ENCODE data around the gene STUB1.
"Not testable (repeated sequence)": the region's sequence is repeated elsewhere in the genome, so short reads cannot be mapped to it uniquely, and the experiment has no call there.

The STUB1 gene

GRCh38 chr16:711084-711483 is 30.9 kb downstream of the STUB1 start:
- DNase-seq (ENCODE audit: low read depth in 1 of 2, low spot score in 1 of 2): no peak

- DNase-seq (ENCODE audit: low read depth in 1 of 2, low spot score in 1 of 2): peak; percentile 67 to 70
Observed at GRCh38 chr16:711548-712320, 31.5 kb downstream of the STUB1 start.

- DNase-seq (ENCODE audit: low read depth in 1 of 2, low spot score in 1 of 2): not testable (repeated sequence)
Observed at GRCh38 chr16:712740-713250, 32.6 kb downstream of the STUB1 start.

GRCh38 chr16:714079-714478 is 33.9 kb downstream of the STUB1 start:
- DNase-seq (ENCODE audit: low read depth in 1 of 2, low spot score in 1 of 2): no peak

- peak; percentile 79 to 84 for DNase-seq (ENCODE audit: low read depth in 1 of 2, low spot score in 1 of 2)
Observed at GRCh38 chr16:714558-715476, 34.6 kb downstream of the STUB1 start, which contains the start of gene METRN. Gene METRN (plus strand): TSS chr16:715118. CDS start chr16:715290, 172 bp downstream.

- no peak for DNase-seq (ENCODE audit: low read depth in 1 of 2, low spot score in 1 of 2)
Observed at GRCh38 chr16:715477-716199, 35.4 kb downstream of the STUB1 start.

- no peak for DNase-seq (ENCODE audit: low read depth in 1 of 2, low spot score in 1 of 2)
Observed at GRCh38 chr16:716200-716568, 36.0 kb downstream of the STUB1 start.

GRCh38 chr16:716768-717325 is 36.6 kb downstream of the STUB1 start:
- DNase-seq (ENCODE audit: low read depth in 1 of 2, low spot score in 1 of 2): no peak

- DNase-seq (ENCODE audit: low read depth in 1 of 2, low spot score in 1 of 2): no peak
Observed at GRCh38 chr16:717450-718245, 37.4 kb downstream of the STUB1 start.

- no peak for DNase-seq (ENCODE audit: low read depth in 1 of 2, low spot score in 1 of 2)
Observed at GRCh38 chr16:718389-718788, 38.2 kb downstream of the STUB1 start.

- DNase-seq (ENCODE audit: low read depth in 1 of 2, low spot score in 1 of 2): no peak
Observed at GRCh38 chr16:718922-719321, 38.7 kb downstream of the STUB1 start.

GRCh38 chr16:719815-720446 is 39.7 kb downstream of the STUB1 start:
- no peak for DNase-seq (ENCODE audit: low read depth in 1 of 2, low spot score in 1 of 2)

GRCh38 chr16:720447-720989 is 40.3 kb downstream of the STUB1 start:
- no peak for DNase-seq (ENCODE audit: low read depth in 1 of 2, low spot score in 1 of 2)

- DNase-seq (ENCODE audit: low read depth in 1 of 2, low spot score in 1 of 2): peak; percentile 26 to 68
Observed at GRCh38 chr16:720990-721764, 41.0 kb downstream of the STUB1 start, which contains the start of gene ANTKMT. Gene ANTKMT (plus strand): TSS chr16:721146. CDS start chr16:721275, 129 bp downstream.

- no peak for DNase-seq (ENCODE audit: low read depth in 1 of 2, low spot score in 1 of 2)
Observed at GRCh38 chr16:721765-722540, 41.7 kb downstream of the STUB1 start.

GRCh38 chr16:722835-723633 is 42.8 kb downstream of the STUB1 start:
- no peak for DNase-seq (ENCODE audit: low read depth in 1 of 2, low spot score in 1 of 2)

GRCh38 chr16:723695-724094 is 43.5 kb downstream of the STUB1 start:
- DNase-seq (ENCODE audit: low read depth in 1 of 2, low spot score in 1 of 2): no peak

Data from activated T-helper 1 cell treated with anti-CD3 and anti-CD28 coated beads, Interleukin-2, amount 50 U/mL, for 16 hours (primary cell).